ENCODE results near the gene PIGO. TPM values are rescaled to one million over a fixed set of nuclear protein-coding genes. Genes with fewer than 3 reads are reported as not detected.

The PIGO gene
- total and polyA plus RNA-seq, 3 experiments from 2014 or later = 26.4 to 32.1 (median 31.7) TPM

GRCh38 chr9:35091536-35091935 lies 4.9 kb downstream of the PIGO start:
- Mint-ChIP-seq H3K9me3 (no peaks in the 10 kb centered on the region), H3K36me3 (peaks cover 0 to 84% (median 15%) of the 10 kb centered on the region in 3 donors), H3K4me3 (peak overlapping the region in 1 of 7 donors; percentile 34), H3K27ac (no peak overlapping the region), H3K27me3 (no peaks in the 10 kb centered on the region), H3K4me1 (peaks cover 18 to 26% (median 26%) of the 10 kb centered on the region in 3 donors)
- Histone ChIP-seq H3K27me3 (ENCODE audit: insufficient read depth, low read length, poor library complexity, severe bottlenecking) (no peaks in the 10 kb centered on the region), H3K4me3 (ENCODE audit: low read length) (no peak overlapping the region), H3K36me3 (ENCODE audit: insufficient read depth, low read length) (peaks cover 54% of the 10 kb centered on the region), H3K4me1 (ENCODE audit: insufficient read depth, low read length) (peaks cover 10% of the 10 kb centered on the region), H3K9me3 (ENCODE audit: low read length) (no peaks in the 10 kb centered on the region), H3K27ac (ENCODE audit: low read depth, low read length) (no peak overlapping the region)
- CTCF ChIA-PET = interaction anchor here (1.3 to 2.7 kb wide), 3 partner anchors 11 to 192 kb away, joined by 4 to 14 read pairs (median 5); partner anchors contain the start of genes FANCG and VCP
- POLR2A ChIA-PET = no interaction called here
- no peak for DNase-seq

GRCh38 chr9:35089434-35089833 lies 7.0 kb downstream of the PIGO start:
- DNase-seq = no peak
- Mint-ChIP-seq H3K27ac (no peak overlapping the region), H3K4me3 (no peak overlapping the region), H3K9me3 (no peaks in the 10 kb centered on the region), H3K4me1 (peaks cover 10 to 20% (median 12%) of the 10 kb centered on the region in 3 donors), H3K27me3 (no peaks in the 10 kb centered on the region), H3K36me3 (peaks cover 0 to 80% (median 19%) of the 10 kb centered on the region in 3 donors)
- H3K4me3 ChIP-seq (ENCODE audit: low read length) = no peak overlapping the region
- no peaks in the 10 kb centered on the region for H3K4me1 ChIP-seq (ENCODE audit: insufficient read depth, low read length)
- ChIA-PET CTCF (no interaction called here), POLR2A (no interaction called here)
- peaks cover 54% of the 10 kb centered on the region for H3K36me3 ChIP-seq (ENCODE audit: insufficient read depth, low read length)
- H3K27ac ChIP-seq (ENCODE audit: low read depth, low read length) = no peak overlapping the region
- H3K9me3 ChIP-seq (ENCODE audit: low read length) = no peaks in the 10 kb centered on the region
- no peaks in the 10 kb centered on the region for H3K27me3 ChIP-seq (ENCODE audit: insufficient read depth, low read length, poor library complexity, severe bottlenecking)

GRCh38 chr9:35085078-35085477 lies 11.3 kb downstream of the PIGO start:
- Mint-ChIP-seq H3K9me3 (no peaks in the 10 kb centered on the region), H3K27ac (peak overlapping the region in 4 of 8 donors; percentile 13 to 58 (median 40)), H3K36me3 (peaks cover 0 to 37% (median 10%) of the 10 kb centered on the region in 3 donors), H3K4me1 (peaks cover 8 to 14% (median 10%) of the 10 kb centered on the region in 3 donors), H3K4me3 (no peak overlapping the region), H3K27me3 (no peaks in the 10 kb centered on the region)
- DNase-seq = peak in 1 of 5 donors; percentile 4
- H3K4me3 ChIP-seq (ENCODE audit: low read length) = no peak overlapping the region
- CTCF ChIA-PET = interaction anchor here (1.1 to 1.7 kb wide), 2 partner anchors 10 to 12 kb away, joined by 3 to 4 read pairs; partner anchors contain the start of gene PIGO
- no peaks in the 10 kb centered on the region for H3K27me3 ChIP-seq (ENCODE audit: insufficient read depth, low read length, poor library complexity, severe bottlenecking)
- POLR2A ChIA-PET = no interaction called here
- no peak overlapping the region for H3K27ac ChIP-seq (ENCODE audit: low read depth, low read length)
- no peaks in the 10 kb centered on the region for H3K4me1 ChIP-seq (ENCODE audit: insufficient read depth, low read length)
- peaks cover 19% of the 10 kb centered on the region for H3K36me3 ChIP-seq (ENCODE audit: insufficient read depth, low read length)
- no peaks in the 10 kb centered on the region for H3K9me3 ChIP-seq (ENCODE audit: low read length)

GRCh38 chr9:35079426-35080341 lies 16.7 kb downstream of the PIGO start, which contains the start of gene FANCG:
TSS of gene FANCG (minus strand) at chr9:35079942. CDS start at chr9:35079524, 418 bp downstream.
- ChIA-PET CTCF (interaction anchor here (0.8 to 5.7 kb wide), 8 partner anchors 8 to 180 kb away, joined by 3 to 51 read pairs (median 6); partner anchors contain the start of genes ATOSB, PIGO and STOML2), POLR2A (interaction anchor here (0.6 to 3.4 kb wide), 10 partner anchors 7 to 1947 kb away, joined by 3 to 31 read pairs (median 4); partner anchors contain the start of genes ATOSB, PIGO, STOML2 and VCP)
- Histone ChIP-seq H3K27ac (ENCODE audit: low read depth, low read length) (peak within 1 kb of the TSS; percentile 71), H3K36me3 (ENCODE audit: insufficient read depth, low read length) (peaks cover 4% of the 10 kb centered on the region), H3K4me1 (ENCODE audit: insufficient read depth, low read length) (peaks cover 10% of the 10 kb centered on the region), H3K4me3 (ENCODE audit: low read length) (peak within 1 kb of the TSS; percentile 83), H3K27me3 (ENCODE audit: insufficient read depth, low read length, poor library complexity, severe bottlenecking) (no peaks in the 10 kb centered on the region), H3K9me3 (ENCODE audit: low read length) (no peaks in the 10 kb centered on the region)
- Mint-ChIP-seq H3K36me3 (peaks cover 0 to 14% (median 0%) of the 10 kb centered on the region in 3 donors), H3K9me3 (no peaks in the 10 kb centered on the region), H3K27me3 (no peaks in the 10 kb centered on the region), H3K27ac (peak within 1 kb of the TSS; percentile 57 to 95 (median 92)), H3K4me1 (peaks cover 18 to 31% (median 22%) of the 10 kb centered on the region in 3 donors), H3K4me3 (peak within 1 kb of the TSS; percentile 91 to 96 (median 93))
- peak; percentile 67 to 84 (median 75) for DNase-seq

- peaks cover 4% of the 10 kb centered on the region for H3K36me3 ChIP-seq (ENCODE audit: insufficient read depth, low read length)
- H3K9me3 ChIP-seq (ENCODE audit: low read length) = no peaks in the 10 kb centered on the region
- peak overlapping the region; percentile 91 to 96 (median 93) for H3K4me3 Mint-ChIP-seq
- H3K27ac ChIP-seq (ENCODE audit: low read depth, low read length) = peak overlapping the region; percentile 71
- H3K36me3 Mint-ChIP-seq = peaks cover 0 to 18% (median 2%) of the 10 kb centered on the region in 3 donors
- H3K4me1 Mint-ChIP-seq = peaks cover 17 to 31% (median 21%) of the 10 kb centered on the region in 3 donors
- no peaks in the 10 kb centered on the region for H3K27me3 ChIP-seq (ENCODE audit: insufficient read depth, low read length, poor library complexity, severe bottlenecking)
- peak overlapping the region; percentile 83 for H3K4me3 ChIP-seq (ENCODE audit: low read length)
- no peak for DNase-seq
- CTCF ChIA-PET = interaction anchor here (0.8 to 5.7 kb wide), 7 partner anchors 13 to 179 kb away, joined by 3 to 51 read pairs (median 4); partner anchors contain the start of genes ATOSB, PIGO and STOML2
- no peaks in the 10 kb centered on the region for H3K27me3 Mint-ChIP-seq
- peaks cover 10% of the 10 kb centered on the region for H3K4me1 ChIP-seq (ENCODE audit: insufficient read depth, low read length)
- H3K9me3 Mint-ChIP-seq = no peaks in the 10 kb centered on the region
- POLR2A ChIA-PET = interaction anchor here (0.6 to 3.4 kb wide), 4 partner anchors 8 to 649 kb away, joined by 3 to 31 read pairs (median 6); no protein-coding TSS in a partner anchor
- H3K27ac Mint-ChIP-seq = peak overlapping the region in 7 of 8 donors; percentile 21 to 92 (median 57)
Observed at GRCh38 chr9:35079041-35079425, 17.4 kb downstream of the PIGO start.

- H3K4me3 Mint-ChIP-seq = peak overlapping the region; percentile 91 to 96 (median 93)
- POLR2A ChIA-PET = no interaction called here
Observed at GRCh38 chr9:35078066-35078465, 18.3 kb downstream of the PIGO start.

GRCh38 chr9:35076848-35077247 lies 19.5 kb downstream of the PIGO start:
- peaks cover 4% of the 10 kb centered on the region for H3K36me3 ChIP-seq (ENCODE audit: insufficient read depth, low read length)
- no peaks in the 10 kb centered on the region for H3K27me3 ChIP-seq (ENCODE audit: insufficient read depth, low read length, poor library complexity, severe bottlenecking)
- H3K4me1 ChIP-seq (ENCODE audit: insufficient read depth, low read length) = peaks cover 15% of the 10 kb centered on the region
- no peaks in the 10 kb centered on the region for H3K9me3 ChIP-seq (ENCODE audit: low read length)
- no peak overlapping the region for H3K27ac ChIP-seq (ENCODE audit: low read depth, low read length)
- Mint-ChIP-seq H3K4me1 (peaks cover 24 to 41% (median 32%) of the 10 kb centered on the region in 3 donors), H3K27me3 (no peaks in the 10 kb centered on the region), H3K36me3 (peaks cover 0 to 25% (median 4%) of the 10 kb centered on the region in 3 donors), H3K4me3 (peak overlapping the region in 1 of 7 donors; percentile 93), H3K27ac (no peak overlapping the region), H3K9me3 (no peaks in the 10 kb centered on the region)
- DNase-seq = no peak
- CTCF ChIA-PET = interaction anchor here (1.0 to 2.9 kb wide), 2 partner anchors 20 to 26 kb away, joined by 3 to 8 read pairs; partner anchors contain the start of genes PIGO and STOML2
- POLR2A ChIA-PET = no interaction called here
- H3K4me3 ChIP-seq (ENCODE audit: low read length) = no peak overlapping the region

More at GRCh38 chr9:35078066-35078465, 18.3 kb downstream of the PIGO start:
- CTCF ChIA-PET = interaction anchor here (2.9 to 5.7 kb wide), 3 partner anchors 18 to 25 kb away, joined by 8 to 51 read pairs (median 26); partner anchors contain the start of genes PIGO and STOML2
- no peaks in the 10 kb centered on the region for H3K9me3 Mint-ChIP-seq
- Histone ChIP-seq H3K9me3 (ENCODE audit: low read length) (no peaks in the 10 kb centered on the region), H3K27me3 (ENCODE audit: insufficient read depth, low read length, poor library complexity, severe bottlenecking) (no peaks in the 10 kb centered on the region), H3K36me3 (ENCODE audit: insufficient read depth, low read length) (peaks cover 4% of the 10 kb centered on the region), H3K4me3 (ENCODE audit: low read length) (no peak overlapping the region), H3K27ac (ENCODE audit: low read depth, low read length) (no peak overlapping the region), H3K4me1 (ENCODE audit: insufficient read depth, low read length) (peaks cover 12% of the 10 kb centered on the region)
- no peak for DNase-seq
- peaks cover 0 to 18% (median 4%) of the 10 kb centered on the region in 3 donors for H3K36me3 Mint-ChIP-seq
- H3K4me1 Mint-ChIP-seq = peaks cover 18 to 33% (median 28%) of the 10 kb centered on the region in 3 donors
- peak overlapping the region in 3 of 8 donors; percentile 12 to 57 (median 42) for H3K27ac Mint-ChIP-seq
- no peaks in the 10 kb centered on the region for H3K27me3 Mint-ChIP-seq
